Adipocyte (in vitro differentiated cells): Measurements from ENCODE around the gene WDR37.

Source experiments
- DNase-seq: peaks from one replicate; pipeline ENCODE4 v3.0.0-alpha.2; 2015; ENCODE audit warnings: low read depth
- H3K27me3 ChIP-seq: replicated peaks from 2 replicates; pipeline ENCODE4 v1.7.0; 2013; ENCODE audit warnings: mild to moderate bottlenecking, low read length, moderate library complexity; ENCODE audit not compliant: control insufficient read depth, insufficient read depth
- H3K36me3 ChIP-seq: 2 replicates; pipeline ENCODE4 v1.7.0; 2013; ENCODE audit warnings: low read length, mild to moderate bottlenecking, moderate library complexity; ENCODE audit not compliant: control insufficient read depth, insufficient read depth, severe bottlenecking
- H3K4me1 ChIP-seq: 2 replicates; pipeline ENCODE4 v1.7.0; 2013; ENCODE audit warnings: mild to moderate bottlenecking, low read length, moderate library complexity; ENCODE audit not compliant: control insufficient read depth, insufficient read depth
- H3K4me3 ChIP-seq: 2 replicates; pipeline ENCODE4 v1.7.0; 2013; ENCODE audit warnings: mild to moderate bottlenecking, low read length, moderate library complexity
- H3K9ac ChIP-seq: 2 replicates; pipeline ENCODE4 v1.7.0; 2013; ENCODE audit warnings: mild to moderate bottlenecking, low read length, moderate library complexity
- H3K9me3 ChIP-seq: 2 replicates; pipeline ENCODE4 v1.7.0; 2013; ENCODE audit warnings: mild to moderate bottlenecking, low read length, moderate library complexity; ENCODE audit not compliant: control insufficient read depth

The WDR37 gene

GRCh38 chr10:1074052-1074747 lies 18.0 kb downstream of the WDR37 start:
- H3K36me3 ChIP-seq: peaks cover 42% of the 10 kb centered on the region
- H3K27me3 ChIP-seq: no peaks in the 10 kb centered on the region
- H3K9ac ChIP-seq: no peak overlapping the region
- H3K4me1 ChIP-seq: peaks cover 14% of the 10 kb centered on the region
- no peak for DNase-seq
- H3K9me3 ChIP-seq: no peaks in the 10 kb centered on the region
- H3K4me3 ChIP-seq: no peak overlapping the region

- Histone ChIP-seq H3K36me3 (peaks cover 48% of the 10 kb centered on the region), H3K9me3 (no peaks in the 10 kb centered on the region), H3K27me3 (no peaks in the 10 kb centered on the region), H3K4me3 (no peak overlapping the region), H3K9ac (no peak overlapping the region), H3K4me1 (peaks cover 9% of the 10 kb centered on the region)
- DNase-seq: no peak
These were observed 18.6 kb downstream of the WDR37 start for GRCh38 chr10:1074748-1075308.

GRCh38 chr10:1078668-1079067 lies 22.5 kb downstream of the WDR37 start:
- no peak for DNase-seq
- Histone ChIP-seq H3K36me3 (peaks cover 67% of the 10 kb centered on the region), H3K9ac (no peak overlapping the region)

GRCh38 chr10:1083581-1083980 lies 27.4 kb downstream of the WDR37 start:
- Histone ChIP-seq H3K9me3 (no peaks in the 10 kb centered on the region), H3K9ac (no peak overlapping the region), H3K4me1 (no peaks in the 10 kb centered on the region), H3K4me3 (no peak overlapping the region), H3K27me3 (no peaks in the 10 kb centered on the region), H3K36me3 (peaks cover 95% of the 10 kb centered on the region)
- DNase-seq: no peak

More at GRCh38 chr10:1078668-1079067, 22.5 kb downstream of the WDR37 start:
- no peaks in the 10 kb centered on the region for H3K9me3 ChIP-seq
- H3K4me3 ChIP-seq: no peak overlapping the region
- no peaks in the 10 kb centered on the region for H3K4me1 ChIP-seq
- H3K27me3 ChIP-seq: no peaks in the 10 kb centered on the region

GRCh38 chr10:1084011-1084950 lies 28.1 kb downstream of the WDR37 start:
- no peak overlapping the region for H3K9ac ChIP-seq
- H3K4me1 ChIP-seq: no peaks in the 10 kb centered on the region
- no peaks in the 10 kb centered on the region for H3K9me3 ChIP-seq
- H3K4me3 ChIP-seq: no peak overlapping the region
- DNase-seq: no peak
- H3K36me3 ChIP-seq: peaks cover 96% of the 10 kb centered on the region
- H3K27me3 ChIP-seq: no peaks in the 10 kb centered on the region

GRCh38 chr10:1085258-1085657 lies 29.1 kb downstream of the WDR37 start:
- H3K9me3 ChIP-seq: no peaks in the 10 kb centered on the region
- peaks cover 95% of the 10 kb centered on the region for H3K36me3 ChIP-seq
- no peaks in the 10 kb centered on the region for H3K4me1 ChIP-seq
- H3K4me3 ChIP-seq: no peak overlapping the region
- H3K9ac ChIP-seq: no peak overlapping the region
- H3K27me3 ChIP-seq: no peaks in the 10 kb centered on the region
- no peak for DNase-seq

- no peak overlapping the region for H3K9ac ChIP-seq
- no peak for DNase-seq
- no peaks in the 10 kb centered on the region for H3K4me1 ChIP-seq
- H3K9me3 ChIP-seq: no peaks in the 10 kb centered on the region
- H3K27me3 ChIP-seq: no peaks in the 10 kb centered on the region
- peaks cover 97% of the 10 kb centered on the region for H3K36me3 ChIP-seq
- H3K4me3 ChIP-seq: no peak overlapping the region
These were observed 30.6 kb downstream of the WDR37 start for GRCh38 chr10:1086787-1087186.

- Histone ChIP-seq H3K4me3 (no peak overlapping the region), H3K9ac (no peak overlapping the region), H3K27me3 (no peaks in the 10 kb centered on the region), H3K4me1 (no peaks in the 10 kb centered on the region), H3K36me3 (peaks cover 87% of the 10 kb centered on the region), H3K9me3 (no peaks in the 10 kb centered on the region)
- DNase-seq: no peak
These were observed 33.0 kb downstream of the WDR37 start for GRCh38 chr10:1089017-1089689.

GRCh38 chr10:1090696-1091095 lies 34.5 kb downstream of the WDR37 start:
- Histone ChIP-seq H3K4me1 (no peaks in the 10 kb centered on the region), H3K9me3 (no peaks in the 10 kb centered on the region), H3K4me3 (no peak overlapping the region), H3K9ac (no peak overlapping the region), H3K36me3 (peaks cover 88% of the 10 kb centered on the region), H3K27me3 (no peaks in the 10 kb centered on the region)
- no peak for DNase-seq

- Histone ChIP-seq H3K27me3 (no peaks in the 10 kb centered on the region), H3K4me1 (no peaks in the 10 kb centered on the region), H3K9ac (no peak overlapping the region), H3K9me3 (no peaks in the 10 kb centered on the region), H3K4me3 (no peak overlapping the region), H3K36me3 (peaks cover 87% of the 10 kb centered on the region)
- no peak for DNase-seq
These were observed 37.5 kb downstream of the WDR37 start for GRCh38 chr10:1093696-1094095.
